Stimulated activated CD8-positive, alpha-beta memory T cell treated with anti-CD3 and anti-CD28 coated beads, Interleukin-12 subunit alpha, Interleukin-12 subunit beta, amount 100 ng/mL, for 4 hours (primary cell): ENCODE measurements around the gene KRTAP10-5.

Source experiments
- DNase-seq: peaks from one replicate; pipeline ENCODE4 v3.0.0-alpha.2; 2020; ENCODE audit warnings: low read depth

The KRTAP10-5 gene

GRCh38 chr21:44549525-44550211 lies 30.7 kb downstream of the KRTAP10-5 start:
- DNase-seq, result no peak

- no peak for DNase-seq
Observed at GRCh38 chr21:44548922-44549321, 31.5 kb downstream of the KRTAP10-5 start.

- DNase-seq, result no peak
Observed at GRCh38 chr21:44548381-44548780, 32.0 kb downstream of the KRTAP10-5 start.

- no peak for DNase-seq
Observed at GRCh38 chr21:44547656-44548331, 32.6 kb downstream of the KRTAP10-5 start.

- DNase-seq, result no peak
Observed at GRCh38 chr21:44544566-44544965, 35.8 kb downstream of the KRTAP10-5 start.

- DNase-seq, result no peak
Observed at GRCh38 chr21:44542716-44543115, 37.7 kb downstream of the KRTAP10-5 start.

- DNase-seq, result no peak
Observed at GRCh38 chr21:44540741-44541288, 39.6 kb downstream of the KRTAP10-5 start.

- DNase-seq, result no peak
Observed at GRCh38 chr21:44539991-44540666, 40.3 kb downstream of the KRTAP10-5 start, which contains the start of gene KRTAP10-1. KRTAP10-1 (minus strand) TSS chr21:44540195; CDS start chr21:44540150, 45 bp downstream.

GRCh38 chr21:44539046-44539445 lies 41.4 kb downstream of the KRTAP10-5 start:
- no peak for DNase-seq

- DNase-seq, result no peak
Observed at GRCh38 chr21:44537930-44538911, 42.2 kb downstream of the KRTAP10-5 start.

GRCh38 chr21:44535963-44536362 lies 44.4 kb downstream of the KRTAP10-5 start:
- DNase-seq, result no peak

GRCh38 chr21:44534688-44535087 lies 45.7 kb downstream of the KRTAP10-5 start:
- no peak for DNase-seq

- no peak for DNase-seq
Observed at GRCh38 chr21:44533891-44534627, 46.3 kb downstream of the KRTAP10-5 start.

GRCh38 chr21:44533121-44533890 lies 47.1 kb downstream of the KRTAP10-5 start:
- no peak for DNase-seq

GRCh38 chr21:44532712-44533111 lies 47.7 kb downstream of the KRTAP10-5 start:
- no peak for DNase-seq

- no peak for DNase-seq
Observed at GRCh38 chr21:44531606-44532564, 48.5 kb downstream of the KRTAP10-5 start.

GRCh38 chr21:44530903-44531605 lies 49.4 kb downstream of the KRTAP10-5 start:
- no peak for DNase-seq

- no peak for DNase-seq
Observed at GRCh38 chr21:44530221-44530902, 50.0 kb downstream of the KRTAP10-5 start.
